ENCODE data around the gene MAP4K4.

DNA sequence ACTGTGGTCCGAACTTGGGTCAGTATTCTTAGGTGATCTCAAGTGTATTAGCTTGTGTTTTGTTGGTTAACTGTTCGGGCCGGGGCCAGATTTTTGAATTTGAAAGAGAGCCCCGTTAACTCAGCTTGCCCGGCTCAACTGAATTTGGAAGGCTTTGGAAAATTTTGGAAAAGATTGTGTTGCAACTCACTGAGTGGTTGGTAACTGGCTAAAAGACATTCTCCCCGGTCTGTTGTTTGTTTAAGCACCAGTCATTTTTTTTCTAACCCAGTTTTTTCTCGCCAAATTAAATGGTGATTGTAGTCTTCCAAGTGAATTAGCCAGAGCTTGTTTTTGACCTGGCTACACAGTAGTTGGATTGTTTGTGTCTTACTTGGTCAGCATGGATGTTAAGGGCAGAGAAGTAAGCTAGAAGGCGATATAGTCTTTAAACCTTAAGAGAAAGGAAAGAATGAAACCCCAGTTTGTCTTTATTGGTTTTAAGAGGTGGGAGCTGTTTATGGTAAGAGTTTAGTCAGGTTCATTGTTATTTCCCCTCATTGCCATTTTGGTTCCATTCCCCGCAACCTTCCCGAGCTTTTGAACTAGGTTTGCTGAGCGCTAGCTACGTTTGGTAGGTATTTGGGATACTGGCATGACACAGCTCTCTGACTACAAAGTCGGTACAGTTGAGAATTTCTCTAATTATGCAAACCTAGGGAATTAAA is 2.4 kb downstream of the MAP4K4 start:
- no peak for TF ChIP-seq CTCF (IDR thresholded peaks at IDR 0.05; ENCODE audit: poor library complexity)
- TF ChIP-seq EZH2 (IDR thresholded peaks at IDR 0.05; ENCODE audit: borderline replicate concordance) = no peak
- no peak for TF ChIP-seq EZH2phosphoT487 (IDR thresholded peaks at IDR 0.05; ENCODE audit: low read depth, severe bottlenecking, unreplicated experiment)
